Raji (cell line): ENCODE results near the gene ALOX15B.
A peak's percentile ranks its signal among the peaks of the same experiment; 100 is the strongest.

Experiments used
- POLR2A ChIP-seq: IDR thresholded peaks from 2 replicates; pipeline ENCODE4 v1.6.1; 2011; ENCODE audit warnings: low read depth, low read length, control low read depth; ENCODE audit not compliant: insufficient read depth

Gene ALOX15B

DNA sequence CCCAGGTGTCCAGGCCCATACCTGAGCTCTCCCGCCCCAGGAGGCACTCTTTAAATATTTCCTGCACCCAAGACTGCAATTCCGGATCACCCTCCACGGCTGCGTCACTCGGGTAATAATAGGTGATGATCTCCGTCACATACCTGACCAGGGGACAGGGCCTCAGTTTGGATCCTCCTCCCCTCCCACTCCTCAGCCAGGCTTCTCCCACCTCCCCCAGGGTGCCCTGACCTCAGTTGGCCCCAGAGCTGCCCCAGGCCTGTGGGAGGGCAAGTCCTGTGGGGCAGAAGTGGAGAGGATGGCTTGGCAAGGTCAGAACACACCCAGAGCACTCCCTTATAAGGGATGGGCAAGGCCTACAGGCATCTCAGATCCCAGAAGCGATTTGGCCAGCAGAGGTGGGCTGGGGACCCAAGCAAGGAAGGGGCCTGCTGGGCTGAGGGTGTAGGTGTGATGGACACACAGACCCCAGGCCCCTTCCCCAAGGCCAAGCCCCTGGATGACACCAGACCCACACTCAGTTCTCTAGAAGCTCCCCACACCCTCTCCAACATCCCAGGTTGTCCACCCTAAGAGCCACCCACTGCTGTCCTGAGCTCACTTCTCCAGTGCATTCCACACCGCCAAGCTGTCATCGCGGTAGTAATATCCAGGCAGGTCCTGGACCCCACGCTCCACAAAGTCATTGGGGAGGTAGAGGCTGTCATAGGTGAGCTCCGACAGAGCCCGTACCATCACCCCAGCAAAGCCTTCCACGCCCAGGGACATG lies 36.9 kb downstream of the ALOX15B start:
- no peak for TF ChIP-seq POLR2A

DNA sequence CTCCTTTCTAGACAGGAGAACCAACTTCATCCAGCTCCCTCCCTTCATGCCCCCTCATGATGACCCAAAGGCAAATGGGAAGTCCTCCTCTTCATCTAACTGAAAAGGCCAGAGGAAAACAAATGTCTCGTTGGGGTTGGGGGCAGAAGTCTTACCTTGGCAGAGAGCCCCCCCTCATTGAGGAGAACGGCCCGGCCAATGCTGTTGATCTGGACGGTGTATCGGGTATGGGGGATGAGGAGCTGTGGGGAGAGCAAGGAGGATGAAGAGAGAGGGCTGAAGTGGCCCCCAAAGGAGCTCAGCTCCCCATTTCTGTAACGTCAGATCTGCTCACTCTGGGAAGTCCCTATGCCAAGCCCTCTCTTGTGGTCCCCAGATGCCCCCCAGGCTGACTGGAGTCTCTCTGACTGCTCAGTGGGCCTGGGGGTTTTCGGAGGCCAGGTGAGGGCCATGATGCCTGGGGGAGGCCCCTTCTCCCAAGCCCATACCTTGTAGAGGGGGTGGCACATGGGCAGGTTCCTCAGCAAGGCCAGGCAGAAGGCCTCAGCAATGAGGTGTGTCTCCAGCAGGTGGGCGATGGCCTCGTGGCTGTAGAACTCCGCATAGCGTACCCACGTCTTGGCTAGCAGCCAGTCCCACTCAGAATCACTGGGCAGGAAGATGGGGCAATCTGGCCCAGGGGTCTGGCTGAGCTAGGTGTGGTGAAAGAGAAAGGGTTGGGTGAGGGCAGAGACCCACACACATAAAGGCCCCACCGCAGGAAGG lies 37.8 kb downstream of the ALOX15B start:
- no peak for TF ChIP-seq POLR2A

DNA sequence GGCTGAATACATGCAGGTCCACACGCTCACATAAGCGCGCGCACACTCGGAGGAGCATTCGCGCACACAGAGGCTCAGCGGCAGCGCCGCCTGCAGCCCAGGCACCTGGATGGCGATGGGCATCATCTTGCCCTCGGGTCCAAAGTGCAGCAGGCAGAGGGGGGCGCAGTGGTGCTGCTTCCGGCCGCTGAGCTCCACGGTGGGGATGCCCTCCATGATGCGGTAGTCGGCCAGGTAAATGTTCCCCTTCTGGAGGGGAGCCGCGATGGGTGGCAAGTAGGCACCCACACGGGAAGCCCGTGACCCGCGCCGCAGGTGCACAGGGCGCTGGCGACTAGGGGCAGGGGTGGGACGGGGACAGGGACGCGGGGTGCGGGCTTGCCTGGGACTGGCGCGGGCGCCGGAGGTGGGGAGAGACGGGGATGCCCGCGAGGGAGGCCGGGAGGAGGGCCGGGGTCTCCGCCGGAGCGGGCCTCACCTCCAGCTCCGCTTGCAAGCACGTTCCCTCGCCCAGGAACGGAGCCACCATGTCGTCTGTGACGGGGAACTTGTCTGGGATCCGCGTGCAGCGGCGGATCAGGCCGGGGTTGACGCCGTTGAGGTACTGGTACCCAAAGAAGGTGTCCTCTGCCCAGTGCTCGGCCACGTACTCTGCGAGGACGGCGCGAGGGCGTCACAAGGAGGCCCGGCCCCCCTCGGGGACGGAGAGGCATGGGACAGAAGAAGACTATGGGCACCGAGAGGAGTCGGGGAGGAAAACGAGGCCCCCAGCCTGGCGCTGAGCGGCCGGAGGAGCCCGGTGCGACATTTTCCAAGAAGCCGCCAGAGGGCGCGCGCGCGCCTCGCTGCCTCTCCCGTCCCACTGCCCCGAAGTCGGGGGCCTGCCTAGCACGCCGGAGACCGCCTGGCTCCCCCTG lies 40.7 kb downstream of the ALOX15B start:
- TF ChIP-seq POLR2A: peak; percentile 84

DNA sequence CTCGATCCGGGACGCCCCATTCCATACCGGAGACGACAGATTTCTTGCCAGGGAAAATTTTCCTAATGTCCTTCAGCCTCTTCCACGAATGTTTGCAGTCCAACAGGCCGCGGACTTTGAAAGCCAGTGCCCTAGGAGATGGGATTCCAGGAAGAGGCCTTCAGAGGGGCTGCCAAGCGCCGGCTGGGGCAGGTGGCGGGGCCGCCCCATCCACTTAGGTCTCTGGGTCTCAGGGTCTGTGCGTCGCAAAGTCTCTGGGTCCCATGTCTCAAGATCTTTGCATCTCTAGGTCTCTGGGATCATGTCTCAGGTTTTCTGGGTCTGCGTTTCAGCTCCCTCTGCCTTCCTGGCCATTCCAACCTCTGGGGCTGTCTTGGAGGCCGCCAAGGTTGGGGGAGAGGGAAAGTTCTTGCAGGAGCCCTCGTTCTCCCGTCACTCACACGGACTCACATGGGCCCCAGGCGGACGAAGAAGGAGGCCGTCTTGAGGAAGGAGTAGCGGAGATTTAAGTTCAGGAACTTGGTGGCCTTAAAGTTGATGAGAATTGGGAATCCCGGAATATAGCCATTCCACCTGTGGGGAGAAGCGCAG lies 41.4 kb downstream of the ALOX15B start:
- TF ChIP-seq POLR2A: no peak

DNA sequence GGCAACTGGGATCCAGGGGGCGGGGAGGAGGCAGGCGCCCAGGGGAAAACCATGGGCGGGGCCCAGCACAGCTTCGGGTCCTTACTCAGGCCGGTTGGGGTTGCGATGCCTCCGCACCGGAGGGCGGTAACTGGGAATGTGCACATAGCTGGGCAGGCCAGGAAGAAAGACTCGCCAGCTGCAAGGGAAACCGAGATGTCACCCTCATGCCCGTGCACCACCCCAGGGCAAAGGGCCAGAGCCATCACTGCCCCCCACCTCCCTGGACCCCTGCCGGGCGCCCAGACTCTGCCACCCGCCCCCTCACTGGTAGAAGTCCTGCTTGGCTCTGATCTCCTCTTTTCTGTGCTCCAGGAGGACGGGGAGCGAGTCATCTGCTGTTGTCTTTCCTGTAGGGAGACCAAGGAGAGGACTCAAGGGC lies 42.0 kb downstream of the ALOX15B start:
- no peak for TF ChIP-seq POLR2A

DNA sequence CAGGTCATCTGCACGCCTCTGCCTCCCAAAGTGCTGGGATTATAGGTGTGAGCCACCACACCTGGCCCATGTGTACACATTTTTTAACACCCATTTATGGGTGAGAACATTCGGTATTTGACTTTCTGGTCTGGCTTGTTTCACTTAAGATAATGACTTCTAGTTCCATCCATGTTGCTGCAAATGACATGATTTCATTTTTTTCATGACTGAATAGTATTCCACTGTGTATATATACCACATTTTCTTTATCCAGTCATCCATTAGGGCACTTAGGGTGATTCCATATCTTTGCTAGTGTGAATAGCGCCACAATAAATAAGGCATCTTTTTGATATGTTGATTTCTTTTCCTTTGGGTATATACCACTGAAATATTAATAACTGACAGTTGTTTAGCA lies 43.0 kb downstream of the ALOX15B start:
- TF ChIP-seq POLR2A: no peak

DNA sequence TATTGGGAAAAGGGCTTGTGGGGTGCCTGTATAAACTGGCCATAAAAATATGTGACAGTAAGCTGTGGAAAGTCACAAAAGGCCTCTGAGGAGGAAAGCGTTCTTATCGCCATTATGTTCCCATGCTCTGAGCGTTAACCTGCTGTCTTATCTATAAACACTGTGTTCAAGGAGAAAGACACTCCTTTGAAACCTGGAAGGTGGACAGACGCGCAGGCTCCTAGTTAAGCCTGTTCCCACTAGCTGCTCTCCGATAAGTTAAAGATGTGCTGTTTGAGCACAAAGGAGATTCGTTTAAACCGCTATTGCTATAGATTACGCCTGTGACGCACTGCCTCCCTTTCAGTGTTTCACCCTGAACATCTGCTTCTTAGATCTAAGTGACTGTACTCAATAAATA lies 43.4 kb downstream of the ALOX15B start:
- no peak for TF ChIP-seq POLR2A

DNA sequence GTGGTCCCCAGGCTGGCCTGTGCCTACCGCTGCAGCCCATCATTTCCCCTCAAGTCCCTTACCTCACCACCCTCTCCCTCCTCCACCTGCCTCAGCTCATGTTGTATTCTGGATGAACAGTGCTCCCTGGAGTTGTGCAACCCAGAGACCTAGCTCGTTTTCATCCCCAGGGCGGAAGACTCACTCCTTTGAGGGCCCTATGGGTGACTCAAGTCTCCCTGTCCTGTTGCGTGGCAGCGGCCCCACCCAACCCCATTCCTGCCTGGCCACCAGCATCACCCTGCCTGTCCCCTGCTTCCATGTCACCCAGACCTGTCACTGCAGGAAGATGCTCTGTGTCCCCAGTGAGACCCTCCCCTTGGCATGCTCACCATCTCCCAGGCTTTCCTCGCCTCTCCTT lies 45.4 kb downstream of the ALOX15B start:
- 0 out of 2 replicates have a peak, but pooled peaks have one; percentile 22 for TF ChIP-seq POLR2A

DNA sequence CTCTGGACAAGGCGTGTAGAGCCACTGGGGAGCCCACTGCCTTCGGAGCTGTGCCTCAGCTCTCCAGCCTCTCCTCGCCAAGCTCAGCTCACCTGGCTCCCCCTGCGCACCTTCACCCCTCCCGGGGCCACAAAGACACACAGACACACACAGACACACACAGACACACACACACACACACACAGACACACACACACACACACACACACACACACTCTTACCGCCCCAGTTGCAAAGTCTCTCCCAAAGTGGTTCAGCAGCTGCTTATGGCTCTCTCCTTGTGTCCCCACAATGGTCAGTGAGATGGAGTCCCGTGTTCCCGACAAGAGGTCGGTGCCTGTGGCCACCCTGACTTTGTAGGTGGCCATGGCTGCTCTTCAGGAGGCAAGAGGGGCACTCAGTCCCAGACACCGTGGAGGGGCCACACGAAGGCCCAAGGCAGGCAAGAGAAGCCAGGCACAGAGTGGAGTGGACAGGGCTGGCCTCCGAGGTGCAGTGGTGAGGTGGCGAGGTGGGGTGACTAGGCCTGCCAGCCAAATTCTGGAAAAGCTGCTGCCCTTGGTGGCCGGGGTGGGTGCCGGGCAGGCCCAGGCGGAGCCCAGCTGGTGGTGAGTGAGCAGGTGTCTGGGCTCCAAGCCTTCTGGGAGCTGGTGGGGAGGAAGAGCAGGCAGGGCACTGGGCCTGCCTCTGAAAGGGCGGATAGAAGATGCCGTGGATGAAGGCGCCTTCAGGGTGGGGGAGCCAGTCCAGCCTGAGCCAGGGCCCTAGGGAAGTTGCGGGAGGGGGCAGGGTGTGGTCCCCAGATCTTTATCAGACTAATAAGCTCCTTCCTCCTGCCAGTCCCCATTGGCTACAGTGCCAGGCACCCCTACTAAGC lies 48.5 kb downstream of the ALOX15B start, which contains the start of gene ALOX12B:
TSS of gene ALOX12B (minus strand) at position 642 of the 877 bp plus-strand sequence. CDS start at position 368, 274 bp downstream.
- no peak for TF ChIP-seq POLR2A

DNA sequence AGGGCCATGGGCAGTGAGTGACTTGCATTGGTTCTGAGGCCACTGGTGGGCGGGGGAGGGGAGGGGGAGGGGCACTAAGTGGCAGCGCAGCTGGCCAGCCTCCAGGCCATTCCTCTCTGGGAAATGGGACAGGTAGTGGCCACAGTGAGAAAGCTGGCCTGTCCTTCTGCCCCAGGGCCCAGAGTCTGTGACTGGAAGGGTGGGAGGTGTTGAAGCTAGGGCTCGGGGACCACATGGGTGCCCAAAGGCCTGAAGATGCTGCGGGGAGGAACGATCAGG lies 49.0 kb downstream of the ALOX15B start:
- no peak for TF ChIP-seq POLR2A

DNA sequence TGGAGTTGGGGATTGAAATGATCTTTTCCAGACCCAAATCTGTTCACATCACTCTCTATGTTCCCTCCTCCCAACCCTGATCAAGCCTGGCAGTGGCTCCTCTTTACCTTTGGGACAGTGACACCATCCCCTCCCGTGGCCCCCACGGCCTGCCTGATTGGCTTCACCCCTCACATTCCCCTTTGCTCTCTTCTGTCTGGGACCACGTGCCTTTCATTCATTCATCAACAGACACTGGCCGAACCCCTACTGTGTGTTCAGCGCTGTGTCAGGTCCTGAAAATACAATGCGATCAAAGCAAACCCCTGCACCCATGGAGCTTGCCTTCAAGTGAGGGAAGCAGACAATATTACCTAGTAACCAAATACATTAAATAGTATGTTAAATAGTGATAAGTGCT lies 50.9 kb downstream of the ALOX15B start:
- no peak for TF ChIP-seq POLR2A

DNA sequence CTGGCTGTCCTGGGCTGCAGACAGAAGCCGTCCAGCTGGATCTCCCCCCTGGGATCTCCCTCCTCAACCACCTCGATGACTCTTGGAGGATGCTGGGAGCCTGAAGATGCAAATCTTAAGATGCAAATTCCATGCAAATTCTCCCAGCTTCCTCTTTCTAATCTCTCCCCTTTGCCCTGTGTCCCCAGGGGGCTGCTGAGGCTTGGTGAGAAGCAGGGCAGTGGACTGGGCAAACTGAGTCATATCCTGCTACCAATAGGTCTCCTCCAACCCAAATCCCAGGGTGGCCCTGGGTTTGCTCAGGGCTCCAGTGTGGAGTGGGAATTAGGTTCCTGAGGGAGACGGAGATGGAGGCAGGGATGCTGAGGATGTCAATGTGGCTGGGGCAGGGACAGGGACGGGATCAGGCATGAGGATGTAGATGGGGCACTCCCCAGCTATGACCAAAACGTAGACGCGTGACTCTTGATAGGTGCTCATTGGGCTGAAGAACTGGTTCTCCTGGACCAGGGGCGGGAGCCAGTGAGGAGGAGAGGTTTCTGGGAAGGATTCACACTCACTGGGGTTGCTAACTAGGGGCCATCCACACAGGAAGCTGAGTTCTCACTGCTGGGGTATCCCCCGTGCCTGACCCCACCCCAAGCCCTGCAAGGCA lies 52.3 kb downstream of the ALOX15B start:
- peak; percentile 46 for TF ChIP-seq POLR2A

DNA sequence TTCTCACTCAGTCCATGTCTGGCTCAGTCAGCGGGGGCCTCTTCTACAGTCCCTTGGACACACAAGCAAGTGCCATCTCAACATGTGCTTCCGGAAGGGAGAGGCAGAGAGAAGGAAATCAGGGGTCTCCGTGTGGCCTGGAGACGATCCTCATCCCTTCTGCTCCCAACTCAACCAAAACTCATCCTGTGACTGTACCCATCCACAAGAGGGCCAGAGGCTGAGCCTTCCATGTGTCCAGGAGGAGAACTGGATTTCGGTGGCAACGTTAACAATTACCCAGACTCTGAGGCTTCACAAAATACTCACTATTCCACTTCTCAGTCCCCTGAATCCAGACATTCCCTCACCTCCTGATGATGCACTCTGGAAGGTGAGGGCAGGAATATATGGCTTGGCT lies 56.5 kb downstream of the ALOX15B start:
- TF ChIP-seq POLR2A: no peak

DNA sequence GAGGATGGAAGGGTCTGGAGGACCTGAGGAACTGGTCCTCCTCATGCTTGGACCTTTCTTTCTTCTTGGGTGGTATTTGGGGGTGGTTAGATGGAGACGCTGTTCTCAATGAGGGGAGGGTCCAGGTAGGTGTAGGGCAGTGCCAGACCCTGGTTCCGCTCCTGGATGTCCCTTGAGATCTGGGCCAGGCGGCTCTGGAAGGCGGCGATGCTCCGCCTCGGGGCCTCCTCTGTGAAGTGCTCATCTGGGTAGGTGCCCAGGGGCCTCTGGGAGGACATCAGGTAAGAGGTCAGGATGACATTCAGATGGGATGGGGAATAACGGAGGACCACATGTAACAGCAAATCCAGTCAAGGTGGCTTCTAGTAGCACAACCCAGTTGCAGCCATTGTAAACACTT lies 57.7 kb downstream of the ALOX15B start:
- no peak for TF ChIP-seq POLR2A
